CD4-positive, alpha-beta T cell (primary cell): ENCODE results near the gene RSPRY1. TPM values are rescaled to one million over a fixed set of nuclear protein-coding genes. Genes with fewer than 3 reads are reported as not detected.
"Not testable (repeated sequence)": the region's sequence is repeated elsewhere in the genome, so short reads cannot be mapped to it uniquely, and the experiment has no call there.

Experiments
- ATAC-seq: fragments of 200-7000 bp; cut with Tn5 transposase; one replicate; pipeline ENCODE4 v1.10.0; 2022; ENCODE audit warnings: mild to moderate bottlenecking; ENCODE audit not compliant: poor library complexity
- CTCF ChIA-PET: fragments of 350-600 bp; sonication (Branson Sonifier 250); formaldehyde crosslinking; loops from one replicate; lab custom pipeline; 2021; ENCODE audit warnings: antibody characterized with exemption, inconsistent platforms; lab: Charles Lee
- POLR2A ChIA-PET: fragments of 350-600 bp; sonication (Branson Sonifier 250); formaldehyde crosslinking; loops from one replicate; lab custom pipeline; 2021; ENCODE audit warnings: antibody characterized with exemption, inconsistent platforms; lab: Charles Lee
- DNase-seq, 14 experiments: peaks; one replicate each; pipeline ENCODE4 v3.0.0-alpha.2; 2013 to 2020; ENCODE audit warnings: mixed read lengths in 2 of 14
- H3K27ac ChIP-seq, 2 donors: one replicate each; pipeline versions ENCODE4 v1.5.1 to v1.7.0; 2013; ENCODE audit warnings: low read length in 2 of 2, low read depth in 1 of 2, mild to moderate bottlenecking in 1 of 2
- H3K27me3 ChIP-seq, 2 experiments: 1 replicate in 1 of 2; 2 replicates in 1 of 2; pipeline versions ENCODE4 v1.6.1 to v1.7.0; 2013; ENCODE audit warnings: low read length in 2 of 2, control low read depth in 1 of 2, mild to moderate bottlenecking in 1 of 2, moderate library complexity in 1 of 2; ENCODE audit not compliant: insufficient read depth in 2 of 2, control insufficient read depth in 1 of 2
- H3K36me3 ChIP-seq: one replicate; pipeline ENCODE4 v1.6.1; 2013; ENCODE audit warnings: low read length, control low read depth; ENCODE audit not compliant: insufficient read depth
- H3K4me1 ChIP-seq: one replicate; pipeline ENCODE4 v1.6.1; 2013; ENCODE audit warnings: low read length, control low read depth; ENCODE audit not compliant: insufficient read depth
- H3K4me3 ChIP-seq: one replicate; pipeline ENCODE4 v1.5.1; 2013; ENCODE audit warnings: mild to moderate bottlenecking, low read length, moderate library complexity
- H3K9me3 ChIP-seq, 2 experiments: 1 replicate in 1 of 2; 2 replicates in 1 of 2; pipeline versions ENCODE4 v1.6.1 to v1.7.0; 2013; ENCODE audit warnings: low read length in 2 of 2, mild to moderate bottlenecking in 2 of 2, control low read depth in 1 of 2, moderate library complexity in 1 of 2; ENCODE audit not compliant: control insufficient read depth in 1 of 2, insufficient read depth in 1 of 2
- H3K27ac Mint-ChIP-seq: one replicate; pipeline ENCODE4 v1.8.0; 2020; ENCODE audit warnings: mixed read lengths
- H3K27me3 Mint-ChIP-seq: one replicate; pipeline ENCODE4 v1.8.0; 2021; ENCODE audit warnings: mixed read lengths
- H3K36me3 Mint-ChIP-seq: one replicate; pipeline ENCODE4 v1.8.0; 2021; ENCODE audit warnings: low read depth, mixed read lengths
- H3K4me1 Mint-ChIP-seq: one replicate; pipeline ENCODE4 v1.8.0; 2021; ENCODE audit warnings: low read depth, mixed read lengths
- H3K4me3 Mint-ChIP-seq: one replicate; pipeline ENCODE4 v1.8.0; 2020; ENCODE audit warnings: mild to moderate bottlenecking, mixed read lengths
- H3K9me3 Mint-ChIP-seq: one replicate; pipeline ENCODE4 v1.8.0; 2020; ENCODE audit warnings: mixed read lengths
- CTCF ChIP-seq: fragments of 200-600 bp; IDR thresholded peaks from one replicate; pipeline ENCODE4 v1.8.0; 2022; ENCODE audit warnings: antibody characterized with exemption, mild to moderate bottlenecking
- intact Hi-C, 2 experiments: fragments of 100-400 bp; cut with DNase I in 1 of 2; cut with micrococcal nuclease in 1 of 2; formaldehyde crosslinking; loops; one replicate each; pipeline versions ENCODE4 v1.15.1 to v1.9.0; 2023 to 2025; cut with DNase I, micrococcal nuclease
- total RNA-seq, 174 experiments: library from RNA in 2 of 174; stranded (reverse) in 2 of 174; gene quantifications; one replicate each; pipeline ENCODE4 v1.2.3 and lab custom pipeline; 2021 to 2026

The RSPRY1 gene
- total RNA-seq, 2 experiments from 2014 or later, result 19.9 to 21.3 TPM

GRCh38 chr16:57186872-57187854 lies 1.0 kb downstream of the RSPRY1 start:
- Mint-ChIP-seq H3K4me3 (peak overlapping the region; percentile 94), H3K27ac (peak overlapping the region; percentile 90), H3K4me1 (peaks cover 54% of the 10 kb centered on the region), H3K9me3 (no peaks in the 10 kb centered on the region), H3K36me3 (peaks cover 19% of the 10 kb centered on the region), H3K27me3 (no peaks in the 10 kb centered on the region)
- intact Hi-C loops, result loop anchor here (1.0 to 10.0 kb wide), 11 partner anchors 55 to 940 kb away; partner anchors contain the start of genes CFAP20 (in 1 of the 2), CIAPIN1 (in 1 of the 2), COQ9 (in 1 of the 2) and HERPUD1 (in 1 of the 2)
- ATAC-seq (no peak), DNase-seq (peak in 8 of 14 experiments; percentile 1 to 54 (median 23))
- no peaks in the 10 kb centered on the region for H3K36me3 ChIP-seq
- CTCF ChIA-PET, result interaction anchor here (0.8 kb wide), 1 partner anchor 94 kb away, joined by 3 read pairs; the partner anchor contains the start of gene CPNE2
- H3K27ac ChIP-seq, result peak overlapping the region; percentile 84 to 92
- no peaks in the 10 kb centered on the region for H3K27me3 ChIP-seq
- H3K4me1 ChIP-seq, result peaks cover 25% of the 10 kb centered on the region
- POLR2A ChIA-PET, result interaction anchor here (0.6 to 3.5 kb wide), 8 partner anchors 42 to 260 kb away, joined by 3 to 19 read pairs (median 8); partner anchors contain the start of genes ARL2BP, CIAPIN1, COQ9 and CPNE2
- peak overlapping the region; percentile 96 for H3K4me3 ChIP-seq
- H3K9me3 ChIP-seq, result no peaks in the 10 kb centered on the region
- no peak for TF ChIP-seq CTCF

- Mint-ChIP-seq H3K4me1 (peaks cover 50% of the 10 kb centered on the region), H3K36me3 (peaks cover 19% of the 10 kb centered on the region), H3K4me3 (peak overlapping the region; percentile 94), H3K27ac (peak overlapping the region; percentile 90)
- peak overlapping the region in 1 of 2 donors; percentile 5 for H3K27ac ChIP-seq
- CTCF ChIA-PET, result interaction anchor here (0.8 kb wide), 1 partner anchor 95 kb away, joined by 3 read pairs; the partner anchor contains the start of gene CPNE2
- not testable (repeated sequence) for H3K9me3 ChIP-seq, ATAC-seq, H3K27me3 Mint-ChIP-seq, H3K27me3 ChIP-seq, H3K9me3 Mint-ChIP-seq, DNase-seq, H3K36me3 ChIP-seq
- intact Hi-C loops, result loop anchor here (2.0 to 10.0 kb wide), 10 partner anchors 54 to 939 kb away; partner anchors contain the start of genes CFAP20 (in 1 of the 2), CIAPIN1 (in 1 of the 2), COQ9 (in 1 of the 2) and HERPUD1 (in 1 of the 2)
- POLR2A ChIA-PET, result interaction anchor here (0.8 to 3.5 kb wide), 4 partner anchors 57 to 256 kb away, joined by 3 to 19 read pairs (median 8); partner anchors contain the start of genes ARL2BP, HERPUD1 and NLRC5
- peak overlapping the region; percentile 96 for H3K4me3 ChIP-seq
- peaks cover 25% of the 10 kb centered on the region for H3K4me1 ChIP-seq
Measured at GRCh38 chr16:57187902-57188710, 2.0 kb downstream of the RSPRY1 start.

- Histone ChIP-seq H3K9me3 (no peaks in the 10 kb centered on the region), H3K36me3 (no peaks in the 10 kb centered on the region), H3K4me1 (peaks cover 25% of the 10 kb centered on the region), H3K27ac (no peak overlapping the region), H3K27me3 (no peaks in the 10 kb centered on the region), H3K4me3 (no peak overlapping the region)
- Mint-ChIP-seq H3K36me3 (peaks cover 19% of the 10 kb centered on the region), H3K27ac (no peak overlapping the region), H3K4me3 (peak overlapping the region; percentile 50), H3K9me3 (no peaks in the 10 kb centered on the region), H3K4me1 (peaks cover 48% of the 10 kb centered on the region), H3K27me3 (no peaks in the 10 kb centered on the region)
- DNase-seq, result no peak
- no peak for ATAC-seq
- ChIA-PET CTCF (no interaction called here), POLR2A (interaction anchor here (0.6 kb wide), 1 partner anchor 104 kb away, joined by 3 read pairs; no protein-coding TSS in a partner anchor)
- intact Hi-C loops, result loop anchor here (5.0 to 10.0 kb wide), 8 partner anchors 54 to 939 kb away; partner anchors contain the start of genes CFAP20 (in 1 of the 2), CIAPIN1 (in 1 of the 2), COQ9 (in 1 of the 2) and HERPUD1 (in 1 of the 2)
- TF ChIP-seq CTCF, result no peak
Measured at GRCh38 chr16:57188711-57189002, 2.5 kb downstream of the RSPRY1 start.

- peaks cover 46% of the 10 kb centered on the region for H3K4me1 Mint-ChIP-seq
- H3K36me3 Mint-ChIP-seq, result peaks cover 24% of the 10 kb centered on the region
- not testable (repeated sequence) for DNase-seq, H3K9me3 Mint-ChIP-seq, H3K27me3 ChIP-seq, H3K36me3 ChIP-seq, H3K4me3 Mint-ChIP-seq, H3K4me3 ChIP-seq, ATAC-seq, H3K27ac ChIP-seq, H3K27me3 Mint-ChIP-seq, H3K27ac Mint-ChIP-seq, H3K9me3 ChIP-seq
- H3K4me1 ChIP-seq, result peaks cover 25% of the 10 kb centered on the region
- intact Hi-C loops, result loop anchor here (5.0 to 10.0 kb wide), 8 partner anchors 53 to 938 kb away; partner anchors contain the start of genes CFAP20 (in 1 of the 2), CIAPIN1 (in 1 of the 2), COQ9 (in 1 of the 2) and HERPUD1 (in 1 of the 2)
- ChIA-PET CTCF (interaction anchor here (0.6 kb wide), 1 partner anchor 25 kb away, joined by 3 read pairs; no protein-coding TSS in a partner anchor), POLR2A (interaction anchor here (0.6 kb wide), 1 partner anchor 105 kb away, joined by 3 read pairs; no protein-coding TSS in a partner anchor)
Measured at GRCh38 chr16:57189527-57189926, 3.4 kb downstream of the RSPRY1 start.
